Lung (tissue), 12 donors: ENCODE measurements around the gene DIS3L. TPM values are rescaled to one million over a fixed set of nuclear protein-coding genes. Genes with fewer than 3 reads are reported as not detected.
"Not testable (repeated sequence)": the region's sequence is repeated elsewhere in the genome, so short reads cannot be mapped to it uniquely, and the experiment has no call there.

ENCODE experiments used
- ATAC-seq: fragments of 200-7000 bp; cut with Tn5 transposase; one replicate; pipeline ENCODE4 v1.9.1; 2020; ENCODE audit warnings: moderate number of reproducible peaks; ENCODE audit not compliant: insufficient read depth, low FRiP score
- DNase-seq, 3 donors: peaks; one replicate each; pipeline ENCODE4 v3.0.0-alpha.2; 2013 to 2017
- H3K27ac ChIP-seq, 2 donors: one replicate each; pipeline ENCODE4 v1.5.1; 2013; ENCODE audit warnings: mild to moderate bottlenecking in 2 of 2, moderate library complexity in 2 of 2, control low read depth in 1 of 2, inconsistent platforms in 1 of 2, low read depth in 1 of 2, low read length in 1 of 2
- H3K27me3 ChIP-seq, 3 donors: one replicate each; pipeline ENCODE4 v1.5.1; 2013; ENCODE audit warnings: low read length in 2 of 3; ENCODE audit not compliant: control insufficient read depth in 3 of 3, insufficient read depth in 3 of 3
- H3K36me3 ChIP-seq, 4 donors: one replicate each; pipeline ENCODE4 v1.5.1; 2013; ENCODE audit warnings: low read length in 4 of 4, mild to moderate bottlenecking in 1 of 4, moderate library complexity in 1 of 4; ENCODE audit not compliant: control insufficient read depth in 4 of 4, insufficient read depth in 4 of 4
- H3K4me1 ChIP-seq, 5 donors: one replicate each; pipeline ENCODE4 v1.5.1; 2013; ENCODE audit warnings: low read length in 5 of 5, mild to moderate bottlenecking in 2 of 5, moderate library complexity in 1 of 5; ENCODE audit not compliant: control insufficient read depth in 5 of 5, insufficient read depth in 5 of 5
- H3K4me3 ChIP-seq: one replicate; pipeline ENCODE4 v1.5.1; 2013; ENCODE audit warnings: mild to moderate bottlenecking, control low read depth, moderate library complexity
- H3K9ac ChIP-seq, 2 donors: one replicate each; pipeline ENCODE4 v1.5.1; 2013; ENCODE audit warnings: low read length in 2 of 2, control low read depth in 1 of 2; ENCODE audit not compliant: insufficient read depth in 1 of 2
- H3K9me3 ChIP-seq, 4 donors: one replicate each; pipeline ENCODE4 v1.5.1; 2013; ENCODE audit warnings: low read length in 3 of 4, mild to moderate bottlenecking in 1 of 4, moderate library complexity in 1 of 4; ENCODE audit not compliant: control insufficient read depth in 4 of 4, insufficient read depth in 3 of 4
- WGBS, 2 donors: extraction: QIAGEN DNeasy Blood & Tissue Kit; methylation state at CpG; one replicate each; pipeline ENCODE4 v1.1.7; 2013; 5-methylcytosine and 5-hydroxymethylcytosine counted together
- polyA plus RNA-seq, 2 donors: library from polyadenylated mRNA; stranded (reverse); fragments of 200-250 nt; gene quantifications; one replicate each; pipeline ENCODE4 v1.2.1, GENCODE V29; 2013
- total RNA-seq, 2 donors: library from RNA; depleted of rRNA in 1 of 2; stranded (reverse); fragments of >200 nt in 1 of 2; gene quantifications; one replicate each; pipeline ENCODE4 v1.2.1, GENCODE V29; 2014 to 2021
- TF ChIP-seq, protein P1 (sequence below): IDR thresholded peaks from 2 replicates; pipeline ENCODE4 v1.5.1; 2012; ENCODE audit warnings: mild to moderate bottlenecking; ENCODE audit errors: control extremely low read depth, extremely low read depth
- donor health status: control.
- donor health status: control.
- donor health status: Bipolar disorder and iron deficiency.
- donor health status: healthy.
- donor health status: DM: yes; HTN: yes; CAD: no.

The DIS3L gene
- total and polyA plus RNA-seq, 4 donors: 8.0 to 43.7 (median 20.3) TPM

DNA sequence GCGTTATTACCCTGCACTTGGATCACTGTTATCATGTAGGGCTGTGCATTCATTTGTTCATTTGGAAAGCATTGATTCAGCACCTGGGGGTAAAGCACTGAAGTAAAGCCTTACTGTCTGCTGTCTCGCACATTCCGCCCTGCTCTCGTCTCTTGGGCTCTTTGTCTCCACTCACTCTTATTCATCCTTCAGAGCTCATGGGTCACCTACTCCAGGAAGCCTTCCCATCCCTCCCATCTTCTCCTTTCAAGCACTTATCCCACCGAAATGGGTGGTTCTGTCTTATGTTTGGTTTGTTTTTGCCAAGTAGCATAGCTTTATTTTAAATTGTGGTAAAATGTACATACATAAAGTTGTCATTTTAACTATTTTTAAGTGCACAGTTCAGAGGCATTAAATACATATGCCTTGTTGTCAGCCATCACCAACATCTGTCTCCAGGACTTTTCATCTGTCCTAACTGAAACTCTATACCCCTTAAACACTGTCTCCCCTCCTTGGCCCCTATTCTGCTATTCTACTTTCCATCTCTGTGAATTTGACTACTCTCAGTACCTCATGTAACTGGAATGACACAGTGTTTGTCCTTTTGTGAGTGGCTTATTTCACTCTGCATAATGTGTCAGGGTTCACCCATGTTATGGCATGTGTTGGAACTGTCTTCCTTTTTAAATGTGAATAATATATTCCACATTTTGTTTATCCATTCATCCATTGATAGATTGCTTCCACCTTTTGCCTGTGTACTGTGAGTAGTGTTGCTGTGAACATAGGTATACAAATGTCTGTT, 9.3 kb downstream of the DIS3L start:
- H3K9ac ChIP-seq: no peak overlapping the region

DNA sequence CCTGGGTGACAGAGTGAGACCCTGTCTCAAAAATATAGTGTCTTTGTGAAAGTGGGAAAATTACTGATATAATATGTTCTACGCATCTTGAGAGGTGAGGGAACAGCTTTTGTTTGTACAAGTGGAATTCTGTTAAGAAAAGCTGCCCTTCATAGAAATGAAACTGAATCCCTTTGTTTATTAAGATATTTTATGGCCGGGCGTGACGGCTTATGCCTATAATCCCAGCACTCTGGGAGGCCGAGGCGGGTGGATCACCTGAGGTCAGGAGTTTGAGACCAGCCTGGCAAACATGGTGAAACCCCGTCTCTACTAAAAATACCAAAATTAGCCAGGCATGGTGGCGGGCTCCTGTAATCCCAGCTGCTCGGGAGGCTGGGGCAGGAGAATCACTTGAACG, 11.1 kb downstream of the DIS3L start:
- H3K36me3 ChIP-seq: peaks cover 6 to 36% (median 15%) of the 10 kb centered on the region in 4 donors
- H3K4me3 ChIP-seq: not testable (repeated sequence)

More for the DNA sequence above, 9.3 kb downstream of the DIS3L start:
- Histone ChIP-seq H3K27ac (no peak overlapping the region), H3K36me3 (peaks cover 2 to 20% (median 6%) of the 10 kb centered on the region in 4 donors), H3K27me3 (no peaks in the 10 kb centered on the region), H3K4me3 (no peak overlapping the region), H3K4me1 (peaks cover 0 to 15% (median 0%) of the 10 kb centered on the region in 5 donors), H3K9me3 (no peaks in the 10 kb centered on the region)
- 92% methylated on average over 5 of the region's 5 CpGs for WGBS, 2 donors
- DNase-seq: no peak
- TF ChIP-seq, protein P1, sequence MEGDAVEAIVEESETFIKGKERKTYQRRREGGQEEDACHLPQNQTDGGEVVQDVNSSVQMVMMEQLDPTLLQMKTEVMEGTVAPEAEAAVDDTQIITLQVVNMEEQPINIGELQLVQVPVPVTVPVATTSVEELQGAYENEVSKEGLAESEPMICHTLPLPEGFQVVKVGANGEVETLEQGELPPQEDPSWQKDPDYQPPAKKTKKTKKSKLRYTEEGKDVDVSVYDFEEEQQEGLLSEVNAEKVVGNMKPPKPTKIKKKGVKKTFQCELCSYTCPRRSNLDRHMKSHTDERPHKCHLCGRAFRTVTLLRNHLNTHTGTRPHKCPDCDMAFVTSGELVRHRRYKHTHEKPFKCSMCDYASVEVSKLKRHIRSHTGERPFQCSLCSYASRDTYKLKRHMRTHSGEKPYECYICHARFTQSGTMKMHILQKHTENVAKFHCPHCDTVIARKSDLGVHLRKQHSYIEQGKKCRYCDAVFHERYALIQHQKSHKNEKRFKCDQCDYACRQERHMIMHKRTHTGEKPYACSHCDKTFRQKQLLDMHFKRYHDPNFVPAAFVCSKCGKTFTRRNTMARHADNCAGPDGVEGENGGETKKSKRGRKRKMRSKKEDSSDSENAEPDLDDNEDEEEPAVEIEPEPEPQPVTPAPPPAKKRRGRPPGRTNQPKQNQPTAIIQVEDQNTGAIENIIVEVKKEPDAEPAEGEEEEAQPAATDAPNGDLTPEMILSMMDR: no peak
- no peak for ATAC-seq

DNA sequence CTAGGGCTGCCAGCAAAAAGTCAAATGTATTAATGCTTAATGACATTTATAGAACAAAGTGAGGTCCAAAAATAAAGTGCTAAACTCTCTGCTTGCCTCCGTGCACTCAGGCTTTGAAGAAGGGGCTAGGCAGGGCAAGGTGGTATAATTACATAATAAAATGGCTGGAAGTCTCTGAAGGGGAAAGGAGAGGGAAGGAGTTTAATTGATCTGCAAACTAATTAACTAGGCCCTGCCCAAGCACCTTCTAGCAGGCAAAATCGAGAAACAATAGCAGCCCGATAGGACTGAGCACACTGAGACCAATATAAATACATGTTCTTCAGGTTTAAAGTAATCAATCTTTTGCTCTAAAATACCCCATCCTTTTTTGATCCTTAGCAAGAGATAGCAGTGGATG, 13.0 kb downstream of the DIS3L start:
- H3K9ac ChIP-seq: no peak overlapping the region
- H3K9me3 ChIP-seq: no peaks in the 10 kb centered on the region
- no peak overlapping the region for H3K27ac ChIP-seq
- ATAC-seq (no peak), DNase-seq (no peak)
- no peak overlapping the region for H3K4me3 ChIP-seq
- TF ChIP-seq, protein P1: no peak
- H3K4me1 ChIP-seq: no peaks in the 10 kb centered on the region
- H3K27me3 ChIP-seq: no peaks in the 10 kb centered on the region
- WGBS, 2 donors: 93 to 95% methylated on average over 3 of the region's 3 CpGs
- peaks cover 15 to 45% (median 24%) of the 10 kb centered on the region in 4 donors for H3K36me3 ChIP-seq

More for the DNA sequence above, 11.1 kb downstream of the DIS3L start:
- not testable (repeated sequence) for ATAC-seq, H3K27ac ChIP-seq, H3K9ac ChIP-seq, H3K4me1 ChIP-seq, H3K9me3 ChIP-seq, H3K27me3 ChIP-seq, DNase-seq
- WGBS, 2 donors: 87 to 95% methylated on average over 10 of the region's 10 CpGs

DNA sequence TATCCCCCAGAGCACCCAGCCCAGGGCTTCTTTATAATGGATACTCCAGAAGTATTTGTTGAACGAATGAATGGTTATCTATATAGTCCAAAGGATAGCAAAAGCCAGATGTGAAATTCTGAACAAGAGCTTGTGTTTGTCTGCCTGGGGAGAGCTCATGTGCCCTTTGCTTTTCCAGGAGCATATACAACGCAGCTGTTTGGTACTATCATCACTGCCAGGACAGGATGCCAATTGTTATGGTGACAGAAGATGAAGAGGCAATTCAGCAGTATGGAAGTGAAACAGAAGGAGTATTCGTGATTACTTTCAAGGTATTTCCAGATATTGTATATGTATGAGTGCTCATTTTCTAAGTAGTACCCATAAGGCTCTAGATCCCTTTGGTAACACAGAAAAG, 15.2 kb downstream of the DIS3L start:
- Histone ChIP-seq H3K36me3 (peaks cover 29 to 46% (median 34%) of the 10 kb centered on the region in 4 donors), H3K9ac (no peak overlapping the region), H3K27ac (no peak overlapping the region), H3K4me3 (no peak overlapping the region), H3K9me3 (no peaks in the 10 kb centered on the region), H3K4me1 (no peaks in the 10 kb centered on the region), H3K27me3 (no peaks in the 10 kb centered on the region)
- DNase-seq (no peak), ATAC-seq (no peak)
- TF ChIP-seq, protein P1: no peak
- 91 to 93% methylated on average over 3 of the region's 3 CpGs for WGBS, 2 donors
